ENCODE results near the gene CCNL2.

The CCNL2 gene

GRCh38 chr1:1340791-1341548 lies 58.2 kb downstream of the CCNL2 start:
- no peak for DNase-seq

- DNase-seq: no peak
Observed at GRCh38 chr1:1340185-1340584, 59.0 kb downstream of the CCNL2 start.

- DNase-seq: no peak
Observed at GRCh38 chr1:1338278-1338677, 60.9 kb downstream of the CCNL2 start.

GRCh38 chr1:1337793-1338147 lies 61.4 kb downstream of the CCNL2 start:
- peak; percentile 58 for DNase-seq

GRCh38 chr1:1336931-1337792 lies 62.0 kb downstream of the CCNL2 start:
- no peak for DNase-seq

- no peak for DNase-seq
Observed at GRCh38 chr1:1336446-1336845, 62.7 kb downstream of the CCNL2 start.

GRCh38 chr1:1335792-1336248 lies 63.3 kb downstream of the CCNL2 start:
- DNase-seq: no peak

All from activated T-cell treated with anti-CD3 and anti-CD28 coated beads, Interleukin-2, amount 50 U/mL, for 1 hour (primary cell).